Measurements from ENCODE around the gene IFNL3. TPM values are rescaled to one million over a fixed set of nuclear protein-coding genes. Genes with fewer than 3 reads are reported as not detected.

The IFNL3 gene
- total and polyA plus RNA-seq, 9 of the 15 experiments (the other 6 are each of a cell fraction or from before 2014, with no cell fraction given) = not detected

- Histone ChIP-seq H3K9me1 (ENCODE audit: control insufficient read depth, insufficient read depth, low read length) (no peaks in the 10 kb centered on the region), H3K4me2 (ENCODE audit: insufficient read depth, low read length) (no peak overlapping the region), H3K4me1 (replicated peaks in 1 of 2; ENCODE audit: control insufficient read depth in 2 of 2, insufficient read depth in 2 of 2, low read length in 2 of 2) (peaks cover 24 to 57% of the 10 kb centered on the region in 2 experiments), H2AFZ (ENCODE audit: low read depth, low read length) (no peak overlapping the region), H3K27me3 (ENCODE audit: control insufficient read depth in 2 of 2, insufficient read depth in 2 of 2, low read length in 2 of 2) (peaks cover 0 to 1% of the 10 kb centered on the region in 2 experiments; a peak in 1 of 5 replicates), H3K79me2 (ENCODE audit: control insufficient read depth, insufficient read depth, low read length) (no peaks in the 10 kb centered on the region), H3K4me3 (no peak overlapping the region), H3K9me3 (replicated peaks; ENCODE audit: control insufficient read depth, insufficient read depth, low read depth, low read length) (no peaks in the 10 kb centered on the region), H4K20me1 (replicated peaks; ENCODE audit: control insufficient read depth, insufficient read depth, low read length) (no peaks in the 10 kb centered on the region; the same call in 1 of the 2 replicates), H3K36me3 (ENCODE audit: control insufficient read depth, insufficient read depth, low read length) (no peaks in the 10 kb centered on the region), H3K9ac (ENCODE audit: insufficient read depth in 1 of 2, low read depth in 2 of 2, low read length in 2 of 2) (peak overlapping the region in 1 of 2 experiments; percentile 42; a peak in 1 of 4 replicates), H3K27ac (ENCODE audit: extremely low read depth, low read depth, low read length) (no peak overlapping the region)
- TF ChIP-seq ETS2 (tag; IDR thresholded peaks at IDR 0.05; ENCODE audit: borderline replicate concordance, poor library complexity, severe bottlenecking) (no peak), E2F1 (CRISPR knock-in tag; IDR thresholded peaks at IDR 0.05) (no peak), ATF3 (IDR thresholded peaks at IDR 0.05) (no peak), ATF3 (CRISPR knock-in tag; conservative IDR thresholded peaks at IDR 0.05) (no peak), POLR3A (IDR thresholded peaks at IDR 0.05; ENCODE audit: borderline replicate concordance, extremely low read depth, insufficient read depth, insufficient read length) (no peak), HSF4 (CRISPR knock-in tag; IDR thresholded peaks at IDR 0.05; ENCODE audit: borderline replicate concordance) (no peak)
- CTCF ChIA-PET (ENCODE audit: low intra/inter-chr PET ratio) = no interaction called here
- intact Hi-C loops (cut with micrococcal nuclease) (no loop called here), in situ Hi-C loops (cut with MboI) (no loop called here)
- 89% methylated on average over 1 of the region's 1 CpG for whole genome bisulfite sequencing (ENCODE audit: insufficient coverage, low coverage, missing lambda C conversion rate)
- no peak for DNase-seq (ENCODE audit: extremely low read depth in 1 of 4, low spot score in 3 of 4)
- FAIRE-seq = no peak
- POLR2A ChIA-PET = interaction anchor here (0.7 to 0.9 kb wide), 4 partner anchors 19 to 81 kb away, joined by 3 to 4 read pairs (median 3); no protein-coding TSS in a partner anchor
- BruUV-seq (replicated peaks) = no TSS peak
- no peak for ATAC-seq
Observed at GRCh38 chr19:39202998-39203355, 41.8 kb downstream of the IFNL3 start.
